K562 (cell line): ENCODE results near the gene HTR3E. TPM values are rescaled to one million over a fixed set of nuclear protein-coding genes. Genes with fewer than 3 reads are reported as not detected.

Experiments
- ATAC-seq: fragments of 200-7000 bp; cut with Tn5 transposase; 3 replicates; pipeline ENCODE4 v1.9.1; 2020; ENCODE audit warnings: moderate library complexity
- BruUV-seq: library from RNA; stranded (reverse); fragments of 400-500 nt; replicated peaks from 2 replicates; lab custom pipeline; 2021; lab: Mats Ljungman, UMichigan
- CTCF ChIA-PET: fragments of 300-600 bp; formaldehyde crosslinking; extraction: SDS; loops from one replicate; lab custom pipeline; 2021; ENCODE audit warnings: low intra/inter-chr PET ratio; lab: Yijun Ruan, JAX
- POLR2A ChIA-PET: fragments of 300-600, 350-650 bp; sonication (Branson Sonifier 250); formaldehyde crosslinking; extraction: SDS; loops from one replicate; lab custom pipeline; 2021; ENCODE audit warnings: antibody characterized with exemption, inconsistent platforms; lab: Yijun Ruan, JAX
- DNase-seq, 4 experiments: peaks; one replicate each; pipeline versions ENCODE4 v3.0.0 to v3.0.0-alpha.2; 2011 to 2018; ENCODE audit warnings: low spot score in 3 of 4, mixed read lengths in 3 of 4; ENCODE audit errors: extremely low read depth in 1 of 4
- FAIRE-seq: peaks from 2 replicates; lab custom pipeline; 2011; peaks lifted over from hg19 to GRCh38; lab: Jason Lieb, UNC
- H2AFZ ChIP-seq: 2 replicates; pipeline ENCODE4 v1.6.0; 2011; ENCODE audit warnings: low read depth, low read length, control low read depth, inconsistent platforms
- H3K27ac ChIP-seq: fragments of 200-600 bp; 3 replicates; pipeline ENCODE4 v1.8.0; 2011; ENCODE audit warnings: low read depth, mild to moderate bottlenecking, control low read depth, inconsistent platforms, low read length, moderate library complexity, mixed read lengths; ENCODE audit errors: extremely low read depth
- H3K27me3 ChIP-seq, 2 experiments: fragments of 300-600 bp in 1 of 2; 2 replicates in 1 of 2; 3 replicates in 1 of 2; pipeline versions ENCODE4 v1.6.0 to v1.8.0; 2011; ENCODE audit warnings: inconsistent platforms in 2 of 2, low read length in 2 of 2, mild to moderate bottlenecking in 1 of 2, mixed read lengths in 1 of 2, moderate library complexity in 1 of 2; ENCODE audit not compliant: control insufficient read depth in 2 of 2, insufficient read depth in 2 of 2
- H3K36me3 ChIP-seq: fragments of 300-600 bp; 3 replicates; pipeline ENCODE4 v1.8.0; 2011; ENCODE audit warnings: mild to moderate bottlenecking, low read length, inconsistent platforms; ENCODE audit not compliant: control insufficient read depth, insufficient read depth
- H3K4me1 ChIP-seq, 2 experiments: fragments of 200-600 bp in 1 of 2; replicated peaks in 1 of 2; 2 replicates in 1 of 2; 3 replicates in 1 of 2; pipeline versions ENCODE4 v1.5.1 to v1.8.0; 2011; ENCODE audit warnings: inconsistent platforms in 2 of 2, low read length in 2 of 2, mild to moderate bottlenecking in 1 of 2, mixed read lengths in 1 of 2, moderate library complexity in 1 of 2; ENCODE audit not compliant: control insufficient read depth in 2 of 2, insufficient read depth in 2 of 2
- H3K4me2 ChIP-seq: 2 replicates; pipeline ENCODE4 v1.6.1; 2011; ENCODE audit warnings: low read length, control low read depth, inconsistent platforms, mixed read lengths; ENCODE audit not compliant: insufficient read depth
- H3K4me3 ChIP-seq: fragments of 200-600 bp; sonication (generic), shearing (Covaris generic); 2 replicates; pipeline ENCODE4 v1.5.1; 2016; ENCODE audit warnings: control low read depth, inconsistent platforms
- H3K79me2 ChIP-seq: fragments of 200-600 bp; 3 replicates; pipeline ENCODE4 v1.8.0; 2011; ENCODE audit warnings: low read length, inconsistent platforms; ENCODE audit not compliant: control insufficient read depth, insufficient read depth
- H3K9ac ChIP-seq, 2 experiments: 2 replicates each; pipeline versions ENCODE4 v1.6.0 to v1.6.1; 2011; ENCODE audit warnings: low read depth in 2 of 2, low read length in 2 of 2, control low read depth in 1 of 2, inconsistent platforms in 1 of 2, mild to moderate bottlenecking in 1 of 2, mixed read lengths in 1 of 2; ENCODE audit not compliant: insufficient read depth in 1 of 2
- H3K9me1 ChIP-seq: one replicate; pipeline ENCODE4 v1.6.0; 2011; ENCODE audit warnings: inconsistent platforms, mild to moderate bottlenecking, low read length, moderate library complexity; ENCODE audit not compliant: control insufficient read depth, insufficient read depth
- H3K9me3 ChIP-seq: replicated peaks from 2 replicates; pipeline ENCODE4 v1.5.1; 2011; ENCODE audit warnings: low read depth, low read length, inconsistent platforms; ENCODE audit not compliant: control insufficient read depth, insufficient read depth
- H4K20me1 ChIP-seq: replicated peaks from 2 replicates; pipeline ENCODE4 v1.6.1; 2011; ENCODE audit warnings: low read length, inconsistent platforms, mixed read lengths; ENCODE audit not compliant: control insufficient read depth, insufficient read depth
- CREB1 ChIP-seq, 2 experiments: sonication (generic) in 1 of 2; formaldehyde crosslinking in 1 of 2; IDR thresholded peaks; 2 replicates each; pipeline versions ENCODE4 v1.6.1 to v1.8.0; 2012 to 2022; ENCODE audit warnings: inconsistent platforms in 1 of 2, mild to moderate bottlenecking in 1 of 2, missing genetic modification reagents in 1 of 2, moderate library complexity in 1 of 2
- KLF6 ChIP-seq: fragments of 250-450 bp; sonication (Bioruptor Pico); IDR thresholded peaks from 2 replicates; pipeline ENCODE4 v1.4.0; 2020; ENCODE audit warnings: mild to moderate bottlenecking, moderate library complexity, borderline replicate concordance
- MAFK ChIP-seq: IDR thresholded peaks from 2 replicates; pipeline ENCODE4 v1.6.1; 2011; ENCODE audit warnings: low read length, improper control_type of control experiment
- MTF1 ChIP-seq: fragments of 250-450 bp; sonication (Bioruptor Pico); IDR thresholded peaks from 2 replicates; pipeline ENCODE4 v1.9.0; 2021; ENCODE audit warnings: moderate library complexity, mild to moderate bottlenecking, inconsistent platforms, borderline replicate concordance
- MXI1 ChIP-seq: IDR thresholded peaks from 2 replicates; pipeline ENCODE4 v1.6.1; 2011; ENCODE audit warnings: low read depth, mild to moderate bottlenecking, improper control_type of control experiment, low read length
- RBM17 ChIP-seq: fragments of 200-400 bp; formaldehyde crosslinking; IDR thresholded peaks from 2 replicates; pipeline ENCODE4 v1.6.1; 2017; ENCODE audit warnings: low read depth, mild to moderate bottlenecking, low read length, borderline replicate concordance
- TEAD2 ChIP-seq: fragments of 450-650 bp; IDR thresholded peaks from 2 replicates; pipeline ENCODE4 v1.6.1; 2016; ENCODE audit warnings: missing genetic modification characterization, control low read depth, missing compliant biosample characterization
- ZC3H8 ChIP-seq: fragments of 450-650 bp; IDR thresholded peaks from 2 replicates; pipeline ENCODE4 v1.6.1; 2017
- ZNF57 ChIP-seq: fragments of 450-650 bp; formaldehyde crosslinking; IDR thresholded peaks from 2 replicates; pipeline ENCODE4 v1.4.0; 2020; ENCODE audit warnings: mild to moderate bottlenecking, moderate library complexity
- ZNF717 ChIP-seq: fragments of 250-450 bp; sonication (Bioruptor Pico); IDR thresholded peaks from 2 replicates; pipeline ENCODE4 v1.5.0; 2021
- WGBS: fragments of 100-300 bp; shearing (Covaris generic); methylation state at CpG from one replicate; pipeline ENCODE4 v1.1.6; 2016; ENCODE audit warnings: low coverage, mixed read lengths; ENCODE audit not compliant: insufficient coverage; ENCODE audit errors: missing lambda C conversion rate; 5-methylcytosine and 5-hydroxymethylcytosine counted together
- in situ Hi-C: fragments of 300-500 bp; cut with MboI; formaldehyde crosslinking; loops from 4 replicates; pipeline ENCODE4 v1.15.0; 2018; ENCODE audit warnings: inconsistent platforms, mixed read lengths
- intact Hi-C: fragments of 100-400 bp; cut with micrococcal nuclease; formaldehyde crosslinking; loops from 2 replicates; pipeline ENCODE4 v1.14.2; 2022
- polyA plus RNA-seq, 8 experiments: library from polyadenylated mRNA; depleted of rRNA in 4 of 8; stranded (reverse) in 5 of 8; unstranded in 3 of 8; fragments of >200 nt; fragmentation: Nextera tagmentation in 2 of 8; fragmentation: Illumina TruSeq in 1 of 8; extraction: Ambion mirVana in 2 of 8; extraction: Trizol in 1 of 8; gene quantifications; 2 replicates each; pipeline versions ENCODE4 v1.2.1 to v1.2.3, GENCODE V29; 2011 to 2014; ENCODE audit warnings: inconsistent platforms in 1 of 8, missing spikeins in 1 of 8
- total RNA-seq, 7 experiments: library from RNA; depleted of rRNA in 6 of 7; stranded (reverse); fragments of >200 nt in 6 of 7; fragmentation: Illumina TruSeq in 2 of 7; extraction: Trizol in 2 of 7; gene quantifications; 2 replicates each; pipeline versions ENCODE4 v1.2.1 to v1.2.3, GENCODE V29; 2011 to 2021; ENCODE audit warnings: low replicate concordance in 1 of 7
- TF ChIP-seq, protein P1 (sequence below): fragments of 250-450 bp; sonication (Bioruptor Pico); IDR thresholded peaks from 2 replicates; pipeline ENCODE4 v1.9.0; 2021; ENCODE audit warnings: mild to moderate bottlenecking, inconsistent platforms
- TF ChIP-seq, protein P2 (sequence below): fragments of 450-650 bp; formaldehyde crosslinking; IDR thresholded peaks from 2 replicates; pipeline ENCODE4 v1.4.0; 2020; ENCODE audit warnings: mild to moderate bottlenecking, mixed read lengths
- TF ChIP-seq, protein P3 (sequence below): fragments of 250-450 bp; sonication (Bioruptor Pico); IDR thresholded peaks from 2 replicates; pipeline ENCODE4 v1.9.0; 2021; ENCODE audit warnings: mild to moderate bottlenecking
- TF ChIP-seq, protein P4 (sequence below): fragments of 250-450 bp; sonication (Bioruptor Pico); IDR thresholded peaks from 2 replicates; pipeline ENCODE4 v1.8.0; 2021; ENCODE audit warnings: moderate library complexity, mild to moderate bottlenecking, inconsistent platforms
- TF ChIP-seq, protein P5 (sequence below): fragments of 450-650 bp; IDR thresholded peaks from 2 replicates; pipeline ENCODE4 v1.6.1; 2016; ENCODE audit warnings: mild to moderate bottlenecking

HTR3E gene
- total and polyA plus RNA-seq, 9 of the 15 experiments (the other 6 are each of a cell fraction or from before 2014, with no cell fraction given) = not detected

DNA sequence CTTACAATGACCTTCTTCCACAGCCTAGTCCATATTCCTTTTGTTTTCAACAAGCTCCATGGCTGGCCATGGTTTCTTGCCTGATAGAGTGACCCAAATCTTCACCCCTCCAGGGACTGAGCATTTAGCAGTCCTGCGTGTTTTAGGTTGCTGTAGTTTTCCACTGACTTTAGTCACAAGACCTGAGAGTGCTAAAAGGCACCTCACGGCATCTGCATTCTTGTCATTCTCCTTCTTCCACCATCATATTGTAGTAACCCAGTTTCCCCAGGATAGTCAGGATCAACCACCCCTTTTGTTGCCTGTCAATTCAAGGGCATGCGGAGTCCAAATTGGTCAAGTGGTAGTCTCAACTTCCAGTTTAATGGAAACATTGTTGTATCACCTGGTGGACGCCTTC, 23.2 kb upstream of the HTR3E start:
- POLR2A ChIA-PET = no interaction called here
- in situ Hi-C loops = no loop called here
- TF ChIP-seq, protein P1, sequence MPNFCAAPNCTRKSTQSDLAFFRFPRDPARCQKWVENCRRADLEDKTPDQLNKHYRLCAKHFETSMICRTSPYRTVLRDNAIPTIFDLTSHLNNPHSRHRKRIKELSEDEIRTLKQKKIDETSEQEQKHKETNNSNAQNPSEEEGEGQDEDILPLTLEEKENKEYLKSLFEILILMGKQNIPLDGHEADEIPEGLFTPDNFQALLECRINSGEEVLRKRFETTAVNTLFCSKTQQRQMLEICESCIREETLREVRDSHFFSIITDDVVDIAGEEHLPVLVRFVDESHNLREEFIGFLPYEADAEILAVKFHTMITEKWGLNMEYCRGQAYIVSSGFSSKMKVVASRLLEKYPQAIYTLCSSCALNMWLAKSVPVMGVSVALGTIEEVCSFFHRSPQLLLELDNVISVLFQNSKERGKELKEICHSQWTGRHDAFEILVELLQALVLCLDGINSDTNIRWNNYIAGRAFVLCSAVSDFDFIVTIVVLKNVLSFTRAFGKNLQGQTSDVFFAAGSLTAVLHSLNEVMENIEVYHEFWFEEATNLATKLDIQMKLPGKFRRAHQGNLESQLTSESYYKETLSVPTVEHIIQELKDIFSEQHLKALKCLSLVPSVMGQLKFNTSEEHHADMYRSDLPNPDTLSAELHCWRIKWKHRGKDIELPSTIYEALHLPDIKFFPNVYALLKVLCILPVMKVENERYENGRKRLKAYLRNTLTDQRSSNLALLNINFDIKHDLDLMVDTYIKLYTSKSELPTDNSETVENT (CRISPR knock-in tag) = no peak
- TF ChIP-seq, protein P2, sequence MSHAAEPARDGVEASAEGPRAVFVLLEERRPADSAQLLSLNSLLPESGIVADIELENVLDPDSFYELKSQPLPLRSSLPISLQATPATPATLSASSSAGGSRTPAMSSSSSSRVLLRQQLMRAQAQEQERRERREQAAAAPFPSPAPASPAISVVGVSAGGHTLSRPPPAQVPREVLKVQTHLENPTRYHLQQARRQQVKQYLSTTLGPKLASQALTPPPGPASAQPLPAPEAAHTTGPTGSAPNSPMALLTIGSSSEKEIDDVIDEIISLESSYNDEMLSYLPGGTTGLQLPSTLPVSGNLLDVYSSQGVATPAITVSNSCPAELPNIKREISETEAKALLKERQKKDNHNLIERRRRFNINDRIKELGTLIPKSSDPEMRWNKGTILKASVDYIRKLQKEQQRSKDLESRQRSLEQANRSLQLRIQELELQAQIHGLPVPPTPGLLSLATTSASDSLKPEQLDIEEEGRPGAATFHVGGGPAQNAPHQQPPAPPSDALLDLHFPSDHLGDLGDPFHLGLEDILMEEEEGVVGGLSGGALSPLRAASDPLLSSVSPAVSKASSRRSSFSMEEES (CRISPR knock-in tag) = no peak
- TF ChIP-seq, protein P3, sequence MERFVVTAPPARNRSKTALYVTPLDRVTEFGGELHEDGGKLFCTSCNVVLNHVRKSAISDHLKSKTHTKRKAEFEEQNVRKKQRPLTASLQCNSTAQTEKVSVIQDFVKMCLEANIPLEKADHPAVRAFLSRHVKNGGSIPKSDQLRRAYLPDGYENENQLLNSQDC (CRISPR knock-in tag) = no peak
- TF ChIP-seq ZC3H8 = no peak
- TF ChIP-seq ZNF57 (CRISPR knock-in tag) = no peak
- TF ChIP-seq MTF1 (CRISPR knock-in tag) = no peak
- TF ChIP-seq TEAD2 (tag) = no peak
- TF ChIP-seq CREB1 (IDR thresholded peaks at IDR 0.05) = no peak
- no peak for TF ChIP-seq CREB1 (CRISPR knock-in tag; IDR thresholded peaks at IDR 0.05)
- no peak for TF ChIP-seq ZNF717 (CRISPR knock-in tag)
- TF ChIP-seq, protein P4, sequence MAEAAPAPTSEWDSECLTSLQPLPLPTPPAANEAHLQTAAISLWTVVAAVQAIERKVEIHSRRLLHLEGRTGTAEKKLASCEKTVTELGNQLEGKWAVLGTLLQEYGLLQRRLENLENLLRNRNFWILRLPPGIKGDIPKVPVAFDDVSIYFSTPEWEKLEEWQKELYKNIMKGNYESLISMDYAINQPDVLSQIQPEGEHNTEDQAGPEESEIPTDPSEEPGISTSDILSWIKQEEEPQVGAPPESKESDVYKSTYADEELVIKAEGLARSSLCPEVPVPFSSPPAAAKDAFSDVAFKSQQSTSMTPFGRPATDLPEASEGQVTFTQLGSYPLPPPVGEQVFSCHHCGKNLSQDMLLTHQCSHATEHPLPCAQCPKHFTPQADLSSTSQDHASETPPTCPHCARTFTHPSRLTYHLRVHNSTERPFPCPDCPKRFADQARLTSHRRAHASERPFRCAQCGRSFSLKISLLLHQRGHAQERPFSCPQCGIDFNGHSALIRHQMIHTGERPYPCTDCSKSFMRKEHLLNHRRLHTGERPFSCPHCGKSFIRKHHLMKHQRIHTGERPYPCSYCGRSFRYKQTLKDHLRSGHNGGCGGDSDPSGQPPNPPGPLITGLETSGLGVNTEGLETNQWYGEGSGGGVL = no peak
- TF ChIP-seq, protein P5, sequence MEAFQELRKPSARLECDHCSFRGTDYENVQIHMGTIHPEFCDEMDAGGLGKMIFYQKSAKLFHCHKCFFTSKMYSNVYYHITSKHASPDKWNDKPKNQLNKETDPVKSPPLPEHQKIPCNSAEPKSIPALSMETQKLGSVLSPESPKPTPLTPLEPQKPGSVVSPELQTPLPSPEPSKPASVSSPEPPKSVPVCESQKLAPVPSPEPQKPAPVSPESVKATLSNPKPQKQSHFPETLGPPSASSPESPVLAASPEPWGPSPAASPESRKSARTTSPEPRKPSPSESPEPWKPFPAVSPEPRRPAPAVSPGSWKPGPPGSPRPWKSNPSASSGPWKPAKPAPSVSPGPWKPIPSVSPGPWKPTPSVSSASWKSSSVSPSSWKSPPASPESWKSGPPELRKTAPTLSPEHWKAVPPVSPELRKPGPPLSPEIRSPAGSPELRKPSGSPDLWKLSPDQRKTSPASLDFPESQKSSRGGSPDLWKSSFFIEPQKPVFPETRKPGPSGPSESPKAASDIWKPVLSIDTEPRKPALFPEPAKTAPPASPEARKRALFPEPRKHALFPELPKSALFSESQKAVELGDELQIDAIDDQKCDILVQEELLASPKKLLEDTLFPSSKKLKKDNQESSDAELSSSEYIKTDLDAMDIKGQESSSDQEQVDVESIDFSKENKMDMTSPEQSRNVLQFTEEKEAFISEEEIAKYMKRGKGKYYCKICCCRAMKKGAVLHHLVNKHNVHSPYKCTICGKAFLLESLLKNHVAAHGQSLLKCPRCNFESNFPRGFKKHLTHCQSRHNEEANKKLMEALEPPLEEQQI = no peak
- TF ChIP-seq KLF6 (CRISPR knock-in tag) = no peak
- no peak for TF ChIP-seq RBM17
- TF ChIP-seq MAFK = no peak
- TF ChIP-seq MXI1 = no peak

More for the DNA sequence above, 23.2 kb upstream of the HTR3E start:
- no TSS peak for BruUV-seq
- Histone ChIP-seq H3K27me3 (no peaks in the 10 kb centered on the region), H3K36me3 (no peaks in the 10 kb centered on the region), H4K20me1 (no peaks in the 10 kb centered on the region), H3K4me3 (no peak overlapping the region), H3K9me3 (peaks cover 6% of the 10 kb centered on the region), H3K4me2 (no peak overlapping the region), H3K27ac (no peak overlapping the region), H3K9me1 (no peaks in the 10 kb centered on the region), H3K79me2 (no peaks in the 10 kb centered on the region), H3K4me1 (0 out of 5 replicates have a peak, but pooled peaks cover 0 to 2% of the 10 kb centered on the region in 2 experiments), H3K9ac (no peak overlapping the region), H2AFZ (peak overlapping the region; percentile 61)
- no peak for ATAC-seq
- 33% methylated on average over 4 of the region's 4 CpGs for WGBS
- CTCF ChIA-PET = no interaction called here
- no peak for FAIRE-seq
- intact Hi-C loops = no loop called here
- no peak for DNase-seq
